CD14-positive monocyte (primary cell): ENCODE data around the gene PIGR. TPM values are rescaled to one million over a fixed set of nuclear protein-coding genes. Genes with fewer than 3 reads are reported as not detected.

Experiments
- DNase-seq, 3 donors: peaks; one replicate each; pipeline ENCODE4 v3.0.0-alpha.2; 2011 to 2022
- H2AFZ ChIP-seq: 2 replicates; pipeline ENCODE4 v1.6.0; 2012; ENCODE audit warnings: mild to moderate bottlenecking, low read depth, low read length, inconsistent platforms; ENCODE audit not compliant: insufficient read depth, poor library complexity, severe bottlenecking
- H3K27ac ChIP-seq, 2 donors: 1 replicate in 1 of 2; 2 replicates in 1 of 2; pipeline ENCODE4 v1.5.1; 2012 to 2013; ENCODE audit warnings: low read length in 2 of 2, control low read depth in 1 of 2, inconsistent platforms in 1 of 2, low read depth in 1 of 2, mild to moderate bottlenecking in 1 of 2
- H3K27me3 ChIP-seq, 2 donors: one replicate each; pipeline versions ENCODE4 v1.6.0 to v1.6.1; 2011 to 2013; ENCODE audit warnings: low read length in 2 of 2; ENCODE audit not compliant: control insufficient read depth in 2 of 2, insufficient read depth in 2 of 2
- H3K36me3 ChIP-seq, 2 donors: replicated peaks in 1 of 2; 1 replicate in 1 of 2; 2 replicates in 1 of 2; pipeline versions ENCODE4 v1.5.1 to v1.6.1; 2012 to 2013; ENCODE audit warnings: low read length in 2 of 2, control low read depth in 1 of 2, inconsistent platforms in 1 of 2, mild to moderate bottlenecking in 1 of 2; ENCODE audit not compliant: insufficient read depth in 2 of 2, control insufficient read depth in 1 of 2
- H3K4me1 ChIP-seq, 2 donors: 1 replicate in 1 of 2; 2 replicates in 1 of 2; pipeline versions ENCODE4 v1.5.1 to v1.6.1; 2012 to 2013; ENCODE audit warnings: low read length in 2 of 2, control low read depth in 1 of 2, inconsistent platforms in 1 of 2, mild to moderate bottlenecking in 1 of 2, moderate library complexity in 1 of 2; ENCODE audit not compliant: insufficient read depth in 2 of 2, control insufficient read depth in 1 of 2
- H3K4me2 ChIP-seq: replicated peaks from 2 replicates; pipeline ENCODE3; 2012; ENCODE audit warnings: low read length, moderate library complexity, mild to moderate bottlenecking; ENCODE audit not compliant: poor library complexity, severe bottlenecking; ENCODE audit errors: extremely low read depth
- H3K4me3 ChIP-seq, 3 experiments: fragments of 200-600 bp in 1 of 3; sonication (generic) in 1 of 3; replicated peaks in 1 of 3; 1 replicate in 2 of 3; 2 replicates in 1 of 3; pipeline ENCODE4 v1.5.1; 2011 to 2013; ENCODE audit warnings: low read length in 3 of 3, mild to moderate bottlenecking in 3 of 3, control low read depth in 2 of 3, low read depth in 2 of 3, inconsistent platforms in 1 of 3, moderate library complexity in 1 of 3
- H3K79me2 ChIP-seq: 2 replicates; pipeline ENCODE4 v1.6.0; 2012; ENCODE audit warnings: mild to moderate bottlenecking, control low read depth, inconsistent platforms, low read length, moderate library complexity; ENCODE audit not compliant: insufficient read depth
- H3K9ac ChIP-seq: 2 replicates; pipeline ENCODE4 v1.6.0; 2017; ENCODE audit warnings: low read length, mild to moderate bottlenecking; ENCODE audit not compliant: insufficient read depth, poor library complexity, severe bottlenecking
- H3K9me3 ChIP-seq, 2 donors: replicated peaks in 1 of 2; 1 replicate in 1 of 2; 2 replicates in 1 of 2; pipeline versions ENCODE4 v1.5.1 to v1.6.1; 2012 to 2013; ENCODE audit warnings: low read length in 2 of 2, control low read depth in 1 of 2; ENCODE audit not compliant: control insufficient read depth in 1 of 2, insufficient read depth in 1 of 2
- H4K20me1 ChIP-seq: 2 replicates; pipeline ENCODE4 v1.6.0; 2012; ENCODE audit warnings: mild to moderate bottlenecking, low read length, control low read depth, moderate library complexity; ENCODE audit not compliant: insufficient read depth
- H3K27ac Mint-ChIP-seq, 7 donors: one replicate each; pipeline ENCODE4 v1.8.0; 2020; ENCODE audit warnings: mild to moderate bottlenecking in 7 of 7, mixed read lengths in 7 of 7, moderate library complexity in 6 of 7, inconsistent platforms in 2 of 7
- H3K27me3 Mint-ChIP-seq, 3 donors: one replicate each; pipeline ENCODE4 v1.8.0; 2021 to 2022; ENCODE audit warnings: low read depth in 3 of 3, mild to moderate bottlenecking in 3 of 3, mixed read lengths in 3 of 3, moderate library complexity in 3 of 3, inconsistent platforms in 1 of 3
- H3K36me3 Mint-ChIP-seq, 2 donors: one replicate each; pipeline ENCODE4 v1.8.0; 2020; ENCODE audit warnings: mixed read lengths in 2 of 2, inconsistent platforms in 1 of 2, mild to moderate bottlenecking in 1 of 2
- H3K4me1 Mint-ChIP-seq: one replicate; pipeline ENCODE4 v1.8.0; 2020; ENCODE audit warnings: mild to moderate bottlenecking, mixed read lengths
- H3K4me3 Mint-ChIP-seq, 2 donors: one replicate each; pipeline ENCODE4 v1.8.0; 2020; ENCODE audit warnings: mild to moderate bottlenecking in 2 of 2, mixed read lengths in 2 of 2, moderate library complexity in 1 of 2
- H3K9me3 Mint-ChIP-seq, 7 donors: one replicate each; pipeline ENCODE4 v1.8.0; 2020 to 2022; ENCODE audit warnings: mixed read lengths in 7 of 7, mild to moderate bottlenecking in 6 of 7, moderate library complexity in 6 of 7, inconsistent platforms in 2 of 7
- WGBS: methylation state at CpG from one replicate; pipeline ENCODE4 v1.1.5; 2013; ENCODE audit warnings: missing lambda C conversion rate; ENCODE audit not compliant: insufficient coverage; 5-methylcytosine and 5-hydroxymethylcytosine counted together
- intact Hi-C, 2 donors: fragments of 100-400 bp; cut with micrococcal nuclease; formaldehyde crosslinking; loops; one replicate each; pipeline versions ENCODE4 v1.15.0 to v1.15.1; 2023
- polyA plus RNA-seq, 3 donors: library from polyadenylated mRNA; depleted of rRNA in 1 of 3; unstranded in 2 of 3; stranded (reverse) in 1 of 3; fragments of 300-500 nt in 2 of 3; fragments of >200 nt in 1 of 3; fragmentation: Illumina TruSeq in 2 of 3; gene quantifications; 1 replicate in 2 of 3; 2 replicates in 1 of 3; pipeline ENCODE4 v1.2.3, GENCODE V29; 2012 to 2021
- TF ChIP-seq, protein P1 (sequence below): fragments of 200-600 bp; IDR thresholded peaks from one replicate; pipeline ENCODE4 v1.8.0; 2022; ENCODE audit warnings: antibody characterized with exemption, mild to moderate bottlenecking

The PIGR gene
- polyA plus RNA-seq, 3 donors: 0.01 TPM; not detected in 2

DNA sequence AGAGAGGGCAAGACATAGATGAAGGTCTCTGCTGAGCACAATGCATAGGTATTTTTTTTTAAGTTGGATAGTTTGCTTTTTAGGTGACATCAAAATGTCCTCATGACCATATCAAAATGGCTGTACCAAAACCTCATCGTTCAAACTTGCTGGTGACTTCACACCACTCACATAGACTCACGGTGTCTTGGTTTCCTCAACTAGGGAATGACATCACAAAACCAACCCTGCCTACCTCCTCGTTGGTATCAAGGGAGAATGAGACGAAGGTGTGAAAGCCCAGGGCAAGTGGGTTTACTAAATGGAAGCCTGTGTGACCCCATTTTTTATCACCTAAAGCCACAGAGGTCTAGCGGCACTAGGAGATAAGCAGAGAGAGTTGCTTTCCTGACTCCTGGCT lies 1.6 kb downstream of the PIGR start:
- peaks cover 10 to 21% (median 11%) of the 10 kb centered on the region in 3 donors for H3K27me3 Mint-ChIP-seq
- H3K36me3 Mint-ChIP-seq: no peaks in the 10 kb centered on the region
- Histone ChIP-seq H3K4me3 (no peak overlapping the region), H3K79me2 (no peaks in the 10 kb centered on the region), H3K36me3 (no peaks in the 10 kb centered on the region), H3K9ac (no peak overlapping the region), H4K20me1 (no peaks in the 10 kb centered on the region), H2AFZ (no peak overlapping the region), H3K27me3 (peaks cover 0 to 2% of the 10 kb centered on the region in 2 donors), H3K4me1 (peaks cover 19 to 26% of the 10 kb centered on the region in 2 donors), H3K27ac (no peak overlapping the region), H3K4me2 (no peak overlapping the region), H3K9me3 (no peaks in the 10 kb centered on the region)
- intact Hi-C loops: no loop called here
- TF ChIP-seq, protein P1, sequence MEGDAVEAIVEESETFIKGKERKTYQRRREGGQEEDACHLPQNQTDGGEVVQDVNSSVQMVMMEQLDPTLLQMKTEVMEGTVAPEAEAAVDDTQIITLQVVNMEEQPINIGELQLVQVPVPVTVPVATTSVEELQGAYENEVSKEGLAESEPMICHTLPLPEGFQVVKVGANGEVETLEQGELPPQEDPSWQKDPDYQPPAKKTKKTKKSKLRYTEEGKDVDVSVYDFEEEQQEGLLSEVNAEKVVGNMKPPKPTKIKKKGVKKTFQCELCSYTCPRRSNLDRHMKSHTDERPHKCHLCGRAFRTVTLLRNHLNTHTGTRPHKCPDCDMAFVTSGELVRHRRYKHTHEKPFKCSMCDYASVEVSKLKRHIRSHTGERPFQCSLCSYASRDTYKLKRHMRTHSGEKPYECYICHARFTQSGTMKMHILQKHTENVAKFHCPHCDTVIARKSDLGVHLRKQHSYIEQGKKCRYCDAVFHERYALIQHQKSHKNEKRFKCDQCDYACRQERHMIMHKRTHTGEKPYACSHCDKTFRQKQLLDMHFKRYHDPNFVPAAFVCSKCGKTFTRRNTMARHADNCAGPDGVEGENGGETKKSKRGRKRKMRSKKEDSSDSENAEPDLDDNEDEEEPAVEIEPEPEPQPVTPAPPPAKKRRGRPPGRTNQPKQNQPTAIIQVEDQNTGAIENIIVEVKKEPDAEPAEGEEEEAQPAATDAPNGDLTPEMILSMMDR: no peak
- peaks cover 22% of the 10 kb centered on the region for H3K4me1 Mint-ChIP-seq
- DNase-seq: no peak
- H3K27ac Mint-ChIP-seq: no peak overlapping the region
- peaks cover 0 to under 1% (median 0%) of the 10 kb centered on the region in 7 donors for H3K9me3 Mint-ChIP-seq
- WGBS: 100% methylated on average over 1 of the region's 5 CpGs
- no peak overlapping the region for H3K4me3 Mint-ChIP-seq

DNA sequence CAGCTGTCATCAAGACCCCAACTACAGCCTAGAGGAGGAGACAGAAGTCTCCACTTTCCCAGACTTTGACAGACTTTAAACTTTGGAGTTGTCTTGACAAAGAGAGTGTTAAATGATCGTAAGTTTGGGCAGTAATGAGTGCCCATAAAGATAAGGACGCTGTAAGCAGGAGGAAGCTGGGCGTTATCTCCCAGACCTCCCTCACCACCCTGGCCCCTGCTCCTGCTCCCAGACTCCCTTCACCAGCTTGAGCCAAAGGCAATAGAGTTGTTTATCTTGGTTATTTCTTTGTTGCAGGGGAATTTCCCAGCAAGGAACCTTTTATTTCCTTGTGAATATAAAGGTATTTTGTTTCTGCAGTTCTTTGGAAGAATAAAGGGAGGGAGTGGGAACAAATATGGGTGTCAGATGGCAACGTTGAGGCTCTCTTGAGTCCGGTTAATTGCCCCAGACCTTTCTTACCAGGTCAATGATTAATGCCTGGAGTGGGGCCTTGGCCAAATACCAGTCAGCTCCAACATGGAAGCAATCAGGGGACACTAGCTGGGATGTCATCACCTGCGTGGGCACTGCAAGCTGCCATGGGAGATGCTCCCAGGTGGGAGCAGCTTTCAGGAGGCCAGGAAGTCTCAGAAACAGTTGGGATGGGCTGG lies 4.4 kb downstream of the PIGR start:
- no peaks in the 10 kb centered on the region for H3K79me2 ChIP-seq
- no peak overlapping the region for H3K4me2 ChIP-seq
- H3K9ac ChIP-seq: no peak overlapping the region
- Mint-ChIP-seq H3K9me3 (no peaks in the 10 kb centered on the region), H3K36me3 (no peaks in the 10 kb centered on the region), H3K4me3 (no peak overlapping the region), H3K27ac (no peak overlapping the region), H3K4me1 (peaks cover 7% of the 10 kb centered on the region), H3K27me3 (peaks cover 10 to 22% (median 11%) of the 10 kb centered on the region in 3 donors)
- no peak overlapping the region for H3K27ac ChIP-seq
- no peaks in the 10 kb centered on the region for H3K36me3 ChIP-seq
- H2AFZ ChIP-seq: no peak overlapping the region
- H3K27me3 ChIP-seq: peaks cover 0 to 2% of the 10 kb centered on the region in 2 donors
- H3K4me3 ChIP-seq: no peak overlapping the region
- H3K9me3 ChIP-seq: no peaks in the 10 kb centered on the region
- H3K4me1 ChIP-seq: peaks cover 4 to 5% of the 10 kb centered on the region in 2 donors
- WGBS: 100% methylated on average over 1 of the region's 6 CpGs
- intact Hi-C loops: no loop called here
- H4K20me1 ChIP-seq: no peaks in the 10 kb centered on the region
- TF ChIP-seq, protein P1: no peak
- DNase-seq: no peak
